DOHH2 (cell line): Measurements from ENCODE around the gene CYB5R3.

ENCODE experiments used
- CTCF ChIP-seq: fragments of 200-600 bp; sonication (generic); IDR thresholded peaks from one replicate; pipeline ENCODE4 v1.5.1; 2014; ENCODE audit warnings: antibody characterized with exemption, mild to moderate bottlenecking, low read depth, low read length; ENCODE audit not compliant: poor library complexity, severe bottlenecking
- EZH2phosphoT487 ChIP-seq: fragments of 200-600 bp; sonication (generic); IDR thresholded peaks from 2 replicates; pipeline ENCODE4 v1.6.1; 2017; ENCODE audit warnings: borderline replicate concordance, mild to moderate bottlenecking, antibody characterized with exemption, low read length, moderate library complexity, mixed read lengths

DNA sequence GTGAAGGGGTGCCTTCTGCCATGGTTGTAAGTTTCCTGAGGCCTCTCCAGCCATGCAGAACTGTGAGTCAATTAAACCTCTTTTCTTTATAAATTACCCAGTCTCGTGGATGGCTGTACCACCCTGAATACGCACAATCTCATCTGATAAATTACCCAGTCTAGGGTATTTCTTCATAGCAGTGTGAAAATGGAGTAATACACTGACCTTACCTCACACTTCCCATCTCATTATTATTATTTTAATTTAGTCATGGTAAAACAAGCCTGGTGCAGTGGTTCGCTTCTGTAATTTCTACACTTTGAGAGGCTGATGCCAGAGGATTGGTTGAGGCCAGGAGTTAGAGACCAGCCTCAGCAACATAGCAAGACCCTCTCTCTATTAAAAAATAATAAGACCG lies 30.5 kb upstream of the CYB5R3 start:
- TF ChIP-seq CTCF (no peak), EZH2phosphoT487 (no peak)
